ENCODE data around the gene PTPN20.

PTPN20 gene

GRCh38 chr10:47013507-47014154 is 102.4 kb downstream of the PTPN20 start:
- no peaks in the 10 kb centered on the region for H3K9me3 ChIP-seq (ENCODE audit: control insufficient read depth, insufficient read depth, low read length)
- no peak overlapping the region for H3K4me3 ChIP-seq (ENCODE audit: low read depth, low read length)
- H3K27me3 ChIP-seq (ENCODE audit: control insufficient read depth, insufficient read depth, low read length): no peaks in the 10 kb centered on the region
- H3K4me1 ChIP-seq (ENCODE audit: control insufficient read depth, insufficient read depth, low read length): no peaks in the 10 kb centered on the region
- H3K9ac ChIP-seq (ENCODE audit: low read depth, low read length): no peak overlapping the region
- H3K36me3 ChIP-seq (ENCODE audit: control insufficient read depth, insufficient read depth, low read length): no peaks in the 10 kb centered on the region

GRCh38 chr10:47015404-47015803 is 104.2 kb downstream of the PTPN20 start:
- no peaks in the 10 kb centered on the region for H3K27me3 ChIP-seq (ENCODE audit: control insufficient read depth, insufficient read depth, low read length)
- no peaks in the 10 kb centered on the region for H3K4me1 ChIP-seq (ENCODE audit: control insufficient read depth, insufficient read depth, low read length)
- no peaks in the 10 kb centered on the region for H3K9me3 ChIP-seq (ENCODE audit: control insufficient read depth, insufficient read depth, low read length)
- no peak overlapping the region for H3K9ac ChIP-seq (ENCODE audit: low read depth, low read length)
- no peak overlapping the region for H3K4me3 ChIP-seq (ENCODE audit: low read depth, low read length)
- H3K36me3 ChIP-seq (ENCODE audit: control insufficient read depth, insufficient read depth, low read length): no peaks in the 10 kb centered on the region

GRCh38 chr10:47016564-47016963 is 105.3 kb downstream of the PTPN20 start:
- H3K4me1 ChIP-seq (ENCODE audit: control insufficient read depth, insufficient read depth, low read length): no peaks in the 10 kb centered on the region

GRCh38 chr10:47018026-47018735 is 107.0 kb downstream of the PTPN20 start:
- Histone ChIP-seq H3K9ac (ENCODE audit: low read depth, low read length) (no peak overlapping the region), H3K9me3 (ENCODE audit: control insufficient read depth, insufficient read depth, low read length) (no peaks in the 10 kb centered on the region), H3K36me3 (ENCODE audit: control insufficient read depth, insufficient read depth, low read length) (no peaks in the 10 kb centered on the region), H3K27me3 (ENCODE audit: control insufficient read depth, insufficient read depth, low read length) (no peaks in the 10 kb centered on the region), H3K4me1 (ENCODE audit: control insufficient read depth, insufficient read depth, low read length) (no peaks in the 10 kb centered on the region), H3K4me3 (ENCODE audit: low read depth, low read length) (no peak overlapping the region)

More at GRCh38 chr10:47016564-47016963, 105.3 kb downstream of the PTPN20 start:
- Histone ChIP-seq H3K36me3 (ENCODE audit: control insufficient read depth, insufficient read depth, low read length) (no peaks in the 10 kb centered on the region), H3K27me3 (ENCODE audit: control insufficient read depth, insufficient read depth, low read length) (no peaks in the 10 kb centered on the region), H3K9ac (ENCODE audit: low read depth, low read length) (no peak overlapping the region), H3K4me3 (ENCODE audit: low read depth, low read length) (no peak overlapping the region), H3K9me3 (ENCODE audit: control insufficient read depth, insufficient read depth, low read length) (no peaks in the 10 kb centered on the region)

- H3K9ac ChIP-seq (ENCODE audit: low read depth, low read length): no peak overlapping the region
- H3K36me3 ChIP-seq (ENCODE audit: control insufficient read depth, insufficient read depth, low read length): no peaks in the 10 kb centered on the region
- H3K4me1 ChIP-seq (ENCODE audit: control insufficient read depth, insufficient read depth, low read length): no peaks in the 10 kb centered on the region
- H3K4me3 ChIP-seq (ENCODE audit: low read depth, low read length): no peak overlapping the region
- no peaks in the 10 kb centered on the region for H3K9me3 ChIP-seq (ENCODE audit: control insufficient read depth, insufficient read depth, low read length)
- no peaks in the 10 kb centered on the region for H3K27me3 ChIP-seq (ENCODE audit: control insufficient read depth, insufficient read depth, low read length)
Observed at GRCh38 chr10:47019155-47020145, 108.2 kb downstream of the PTPN20 start.

GRCh38 chr10:47020471-47020870 is 109.2 kb downstream of the PTPN20 start:
- H3K4me3 ChIP-seq (ENCODE audit: low read depth, low read length): no peak overlapping the region
- no peaks in the 10 kb centered on the region for H3K4me1 ChIP-seq (ENCODE audit: control insufficient read depth, insufficient read depth, low read length)
- no peak overlapping the region for H3K9ac ChIP-seq (ENCODE audit: low read depth, low read length)
- no peaks in the 10 kb centered on the region for H3K27me3 ChIP-seq (ENCODE audit: control insufficient read depth, insufficient read depth, low read length)
- H3K9me3 ChIP-seq (ENCODE audit: control insufficient read depth, insufficient read depth, low read length): no peaks in the 10 kb centered on the region
- no peaks in the 10 kb centered on the region for H3K36me3 ChIP-seq (ENCODE audit: control insufficient read depth, insufficient read depth, low read length)

- Histone ChIP-seq H3K9ac (ENCODE audit: low read depth, low read length) (no peak overlapping the region), H3K4me3 (ENCODE audit: low read depth, low read length) (no peak overlapping the region), H3K4me1 (ENCODE audit: control insufficient read depth, insufficient read depth, low read length) (no peaks in the 10 kb centered on the region), H3K27me3 (ENCODE audit: control insufficient read depth, insufficient read depth, low read length) (no peaks in the 10 kb centered on the region), H3K9me3 (ENCODE audit: control insufficient read depth, insufficient read depth, low read length) (no peaks in the 10 kb centered on the region), H3K36me3 (ENCODE audit: control insufficient read depth, insufficient read depth, low read length) (no peaks in the 10 kb centered on the region)
Observed at GRCh38 chr10:47021850-47022249, 110.6 kb downstream of the PTPN20 start.

- Histone ChIP-seq H3K4me3 (ENCODE audit: low read depth, low read length) (no peak overlapping the region), H3K36me3 (ENCODE audit: control insufficient read depth, insufficient read depth, low read length) (no peaks in the 10 kb centered on the region), H3K27me3 (ENCODE audit: control insufficient read depth, insufficient read depth, low read length) (no peaks in the 10 kb centered on the region), H3K9me3 (ENCODE audit: control insufficient read depth, insufficient read depth, low read length) (no peaks in the 10 kb centered on the region), H3K4me1 (ENCODE audit: control insufficient read depth, insufficient read depth, low read length) (no peaks in the 10 kb centered on the region), H3K9ac (ENCODE audit: low read depth, low read length) (no peak overlapping the region)
Observed at GRCh38 chr10:47022311-47023131, 111.3 kb downstream of the PTPN20 start.

GRCh38 chr10:47023237-47024045 is 112.2 kb downstream of the PTPN20 start:
- Histone ChIP-seq H3K27me3 (ENCODE audit: control insufficient read depth, insufficient read depth, low read length) (no peaks in the 10 kb centered on the region), H3K36me3 (ENCODE audit: control insufficient read depth, insufficient read depth, low read length) (no peaks in the 10 kb centered on the region), H3K4me1 (ENCODE audit: control insufficient read depth, insufficient read depth, low read length) (no peaks in the 10 kb centered on the region), H3K9me3 (ENCODE audit: control insufficient read depth, insufficient read depth, low read length) (no peaks in the 10 kb centered on the region), H3K4me3 (ENCODE audit: low read depth, low read length) (no peak overlapping the region), H3K9ac (ENCODE audit: low read depth, low read length) (no peak overlapping the region)

- no peaks in the 10 kb centered on the region for H3K4me1 ChIP-seq (ENCODE audit: control insufficient read depth, insufficient read depth, low read length)
- H3K27me3 ChIP-seq (ENCODE audit: control insufficient read depth, insufficient read depth, low read length): no peaks in the 10 kb centered on the region
- H3K9me3 ChIP-seq (ENCODE audit: control insufficient read depth, insufficient read depth, low read length): no peaks in the 10 kb centered on the region
- H3K36me3 ChIP-seq (ENCODE audit: control insufficient read depth, insufficient read depth, low read length): no peaks in the 10 kb centered on the region
- H3K9ac ChIP-seq (ENCODE audit: low read depth, low read length): no peak overlapping the region
- no peak overlapping the region for H3K4me3 ChIP-seq (ENCODE audit: low read depth, low read length)
Observed at GRCh38 chr10:47024046-47024322, 112.8 kb downstream of the PTPN20 start.

Measured in iPS-15b (cell line).